ENCODE data around the gene KCNK17.
"Not testable (repeated sequence)": the region's sequence is repeated elsewhere in the genome, so short reads cannot be mapped to it uniquely, and the experiment has no call there.

KCNK17 gene

GRCh38 chr6:39292637-39293036 lies 21.6 kb downstream of the KCNK17 start:
- ATAC-seq (replicated peaks; ENCODE audit: extremely low read depth, poor library complexity, severe bottlenecking): no peak
- Mint-ChIP-seq H3K36me3 (ENCODE audit: insufficient read depth) (no peaks in the 10 kb centered on the region), H3K4me1 (no peaks in the 10 kb centered on the region), H3K27me3 (peaks cover 21% of the 10 kb centered on the region), H3K4me3 (no peak overlapping the region), H3K27ac (ENCODE audit: low read depth) (no peak overlapping the region), H3K9me3 (no peaks in the 10 kb centered on the region)
- no peak for DNase-seq (ENCODE audit: low spot score in 2 of 2)

GRCh38 chr6:39289490-39289889 lies 24.7 kb downstream of the KCNK17 start:
- Mint-ChIP-seq H3K9me3 (no peaks in the 10 kb centered on the region), H3K4me3 (no peak overlapping the region)

GRCh38 chr6:39287601-39288000 lies 26.6 kb downstream of the KCNK17 start:
- H3K9me3 Mint-ChIP-seq: no peaks in the 10 kb centered on the region
- no peak overlapping the region for H3K4me3 Mint-ChIP-seq
- H3K27ac Mint-ChIP-seq (ENCODE audit: low read depth): no peak overlapping the region
- H3K27me3 Mint-ChIP-seq: peaks cover 30% of the 10 kb centered on the region
- no peak for ATAC-seq (replicated peaks; ENCODE audit: extremely low read depth, poor library complexity, severe bottlenecking)
- DNase-seq (ENCODE audit: low spot score in 2 of 2): no peak
- H3K4me1 Mint-ChIP-seq: no peaks in the 10 kb centered on the region
- no peaks in the 10 kb centered on the region for H3K36me3 Mint-ChIP-seq (ENCODE audit: insufficient read depth)

More at GRCh38 chr6:39289490-39289889, 24.7 kb downstream of the KCNK17 start:
- DNase-seq (ENCODE audit: low spot score in 2 of 2): no peak
- H3K4me1 Mint-ChIP-seq: no peaks in the 10 kb centered on the region
- no peak overlapping the region for H3K27ac Mint-ChIP-seq (ENCODE audit: low read depth)
- H3K36me3 Mint-ChIP-seq (ENCODE audit: insufficient read depth): no peaks in the 10 kb centered on the region
- H3K27me3 Mint-ChIP-seq: peaks cover 29% of the 10 kb centered on the region
- no peak for ATAC-seq (replicated peaks; ENCODE audit: extremely low read depth, poor library complexity, severe bottlenecking)

GRCh38 chr6:39286596-39286995 lies 27.6 kb downstream of the KCNK17 start:
- H3K4me3 Mint-ChIP-seq; H3K27ac Mint-ChIP-seq (ENCODE audit: low read depth); H3K4me1 Mint-ChIP-seq; ATAC-seq (replicated peaks; ENCODE audit: extremely low read depth, poor library complexity, severe bottlenecking); DNase-seq (ENCODE audit: low spot score in 2 of 2); H3K36me3 Mint-ChIP-seq (ENCODE audit: insufficient read depth); H3K9me3 Mint-ChIP-seq: not testable (repeated sequence)
- peaks cover 40% of the 10 kb centered on the region for H3K27me3 Mint-ChIP-seq

GRCh38 chr6:39282774-39283173 lies 31.4 kb downstream of the KCNK17 start:
- H3K36me3 Mint-ChIP-seq (ENCODE audit: insufficient read depth): no peaks in the 10 kb centered on the region
- H3K27ac Mint-ChIP-seq (ENCODE audit: low read depth): no peak overlapping the region
- DNase-seq (ENCODE audit: low spot score in 2 of 2) (no peak), ATAC-seq (replicated peaks; ENCODE audit: extremely low read depth, poor library complexity, severe bottlenecking) (no peak)
- H3K4me1 Mint-ChIP-seq: no peaks in the 10 kb centered on the region
- peaks cover 40% of the 10 kb centered on the region for H3K27me3 Mint-ChIP-seq
- no peak overlapping the region for H3K4me3 Mint-ChIP-seq
- H3K9me3 Mint-ChIP-seq: no peaks in the 10 kb centered on the region

- H3K27ac Mint-ChIP-seq (ENCODE audit: low read depth): no peak overlapping the region
- H3K4me1 Mint-ChIP-seq: no peaks in the 10 kb centered on the region
- no peak for ATAC-seq (replicated peaks; ENCODE audit: extremely low read depth, poor library complexity, severe bottlenecking)
- DNase-seq (ENCODE audit: low spot score in 2 of 2): no peak
- no peak overlapping the region for H3K4me3 Mint-ChIP-seq
- no peaks in the 10 kb centered on the region for H3K36me3 Mint-ChIP-seq (ENCODE audit: insufficient read depth)
- peaks cover 32% of the 10 kb centered on the region for H3K27me3 Mint-ChIP-seq
- no peaks in the 10 kb centered on the region for H3K9me3 Mint-ChIP-seq
Measured at GRCh38 chr6:39281312-39281980, 32.8 kb downstream of the KCNK17 start.

- no peaks in the 10 kb centered on the region for H3K36me3 Mint-ChIP-seq (ENCODE audit: insufficient read depth)
- no peaks in the 10 kb centered on the region for H3K9me3 Mint-ChIP-seq
- no peaks in the 10 kb centered on the region for H3K4me1 Mint-ChIP-seq
- H3K4me3 Mint-ChIP-seq: no peak overlapping the region
- ATAC-seq (replicated peaks; ENCODE audit: extremely low read depth, poor library complexity, severe bottlenecking) (no peak), DNase-seq (ENCODE audit: low spot score in 2 of 2) (no peak)
- H3K27me3 Mint-ChIP-seq: peaks cover 25% of the 10 kb centered on the region
- H3K27ac Mint-ChIP-seq (ENCODE audit: low read depth): no peak overlapping the region
Measured at GRCh38 chr6:39280247-39280731, 33.9 kb downstream of the KCNK17 start.

GRCh38 chr6:39279539-39279938 lies 34.7 kb downstream of the KCNK17 start:
- Mint-ChIP-seq H3K27me3 (peaks cover 18% of the 10 kb centered on the region), H3K36me3 (ENCODE audit: insufficient read depth) (no peaks in the 10 kb centered on the region), H3K27ac (ENCODE audit: low read depth) (no peak overlapping the region), H3K4me1 (no peaks in the 10 kb centered on the region), H3K9me3 (no peaks in the 10 kb centered on the region), H3K4me3 (no peak overlapping the region)
- ATAC-seq (replicated peaks; ENCODE audit: extremely low read depth, poor library complexity, severe bottlenecking): no peak
- no peak for DNase-seq (ENCODE audit: low spot score in 2 of 2)

- Mint-ChIP-seq H3K9me3 (no peaks in the 10 kb centered on the region), H3K36me3 (ENCODE audit: insufficient read depth) (no peaks in the 10 kb centered on the region), H3K27ac (ENCODE audit: low read depth) (no peak overlapping the region), H3K27me3 (peaks cover 15% of the 10 kb centered on the region), H3K4me1 (no peaks in the 10 kb centered on the region), H3K4me3 (no peak overlapping the region)
- DNase-seq (ENCODE audit: low spot score in 2 of 2): no peak
- no peak for ATAC-seq (replicated peaks; ENCODE audit: extremely low read depth, poor library complexity, severe bottlenecking)
Measured at GRCh38 chr6:39276379-39276995, 37.7 kb downstream of the KCNK17 start.

- Mint-ChIP-seq H3K4me1 (no peaks in the 10 kb centered on the region), H3K27me3 (peaks cover 9% of the 10 kb centered on the region), H3K27ac (ENCODE audit: low read depth) (no peak overlapping the region), H3K9me3 (no peaks in the 10 kb centered on the region), H3K36me3 (ENCODE audit: insufficient read depth) (no peaks in the 10 kb centered on the region), H3K4me3 (no peak overlapping the region)
- DNase-seq (ENCODE audit: low spot score in 2 of 2) (no peak), ATAC-seq (replicated peaks; ENCODE audit: extremely low read depth, poor library complexity, severe bottlenecking) (no peak)
Measured at GRCh38 chr6:39274903-39275302, 39.3 kb downstream of the KCNK17 start.

GRCh38 chr6:39274471-39274870 lies 39.7 kb downstream of the KCNK17 start:
- ATAC-seq (replicated peaks; ENCODE audit: extremely low read depth, poor library complexity, severe bottlenecking): no peak
- no peaks in the 10 kb centered on the region for H3K36me3 Mint-ChIP-seq (ENCODE audit: insufficient read depth)
- H3K4me1 Mint-ChIP-seq: no peaks in the 10 kb centered on the region

GRCh38 chr6:39273406-39273821 lies 40.8 kb downstream of the KCNK17 start:
- H3K9me3 Mint-ChIP-seq: no peaks in the 10 kb centered on the region
- no peak overlapping the region for H3K27ac Mint-ChIP-seq (ENCODE audit: low read depth)
- DNase-seq (ENCODE audit: low spot score in 2 of 2): no peak
- ATAC-seq (replicated peaks; ENCODE audit: extremely low read depth, poor library complexity, severe bottlenecking): no peak
- no peaks in the 10 kb centered on the region for H3K36me3 Mint-ChIP-seq (ENCODE audit: insufficient read depth)
- peaks cover 9% of the 10 kb centered on the region for H3K27me3 Mint-ChIP-seq
- H3K4me3 Mint-ChIP-seq: no peak overlapping the region
- H3K4me1 Mint-ChIP-seq: no peaks in the 10 kb centered on the region

More at GRCh38 chr6:39274471-39274870, 39.7 kb downstream of the KCNK17 start:
- H3K4me3 Mint-ChIP-seq: no peak overlapping the region
- H3K27ac Mint-ChIP-seq (ENCODE audit: low read depth): no peak overlapping the region
- H3K9me3 Mint-ChIP-seq: no peaks in the 10 kb centered on the region
- H3K27me3 Mint-ChIP-seq: peaks cover 9% of the 10 kb centered on the region
- no peak for DNase-seq (ENCODE audit: low spot score in 2 of 2)

- Mint-ChIP-seq H3K27ac (ENCODE audit: low read depth) (no peak overlapping the region), H3K4me1 (no peaks in the 10 kb centered on the region), H3K9me3 (no peaks in the 10 kb centered on the region), H3K36me3 (ENCODE audit: insufficient read depth) (no peaks in the 10 kb centered on the region), H3K27me3 (peaks cover 9% of the 10 kb centered on the region), H3K4me3 (no peak overlapping the region)
- DNase-seq (ENCODE audit: low spot score in 2 of 2): no peak
- ATAC-seq (replicated peaks; ENCODE audit: extremely low read depth, poor library complexity, severe bottlenecking): no peak
Measured at GRCh38 chr6:39269961-39270360, 44.3 kb downstream of the KCNK17 start.

All from central memory CD8-positive, alpha-beta T cell (primary cell).